Activated gamma-delta T cell treated with Interleukin-2 at 50 U/mL for 16 hours (primary cell): ENCODE results near the gene ARHGEF6.
A peak's percentile ranks its signal among the peaks of the same experiment; 100 is the strongest.

Experiments used
- DNase-seq: peaks from one replicate; pipeline ENCODE4 v3.0.0-alpha.2; 2020

ARHGEF6 gene

DNA sequence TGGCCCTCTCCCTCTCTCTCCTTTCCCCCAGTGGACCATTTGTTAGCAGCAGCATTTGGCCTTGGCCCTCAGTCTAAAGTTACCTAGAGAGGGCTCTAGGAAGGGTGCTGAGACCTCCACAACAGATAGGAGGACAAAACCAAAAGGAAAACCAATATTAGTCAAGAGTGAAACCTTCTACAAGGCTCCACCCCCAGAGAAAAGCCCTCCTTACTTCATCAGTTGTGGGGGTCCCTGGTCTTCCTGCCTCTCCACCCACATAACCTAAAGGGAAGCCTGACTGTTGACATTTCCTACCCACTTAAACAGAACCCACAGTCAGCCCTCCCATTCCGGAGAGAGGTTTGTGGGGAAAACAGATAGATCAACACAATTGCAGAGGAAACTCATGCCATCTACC is 137.5 kb downstream of the ARHGEF6 start:
- no peak for DNase-seq

- no peak for DNase-seq
These were observed 141.1 kb downstream of the ARHGEF6 start for GRCh38 chrX:136639506-136640176.

DNA sequence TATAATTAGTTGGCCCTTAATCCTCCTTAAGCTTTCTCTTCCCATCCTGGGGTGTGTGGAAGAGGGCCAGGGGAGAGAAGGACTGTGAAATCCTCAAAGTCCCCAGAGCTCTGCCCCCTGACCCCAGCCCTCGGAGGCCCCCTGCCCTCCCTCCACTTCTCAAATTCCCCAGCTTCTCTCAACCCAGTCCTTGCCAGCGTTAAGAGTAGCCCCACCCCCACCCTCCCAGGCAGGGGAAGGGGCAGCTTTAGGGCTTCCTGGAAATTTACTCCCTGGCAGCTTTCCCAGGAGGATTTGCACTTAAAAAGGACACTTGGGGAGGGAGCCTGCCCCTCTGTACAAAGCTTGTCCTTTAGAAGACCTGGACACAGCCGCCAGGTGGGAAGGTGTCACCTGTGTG is 144.6 kb downstream of the ARHGEF6 start:
- DNase-seq: no peak

DNA sequence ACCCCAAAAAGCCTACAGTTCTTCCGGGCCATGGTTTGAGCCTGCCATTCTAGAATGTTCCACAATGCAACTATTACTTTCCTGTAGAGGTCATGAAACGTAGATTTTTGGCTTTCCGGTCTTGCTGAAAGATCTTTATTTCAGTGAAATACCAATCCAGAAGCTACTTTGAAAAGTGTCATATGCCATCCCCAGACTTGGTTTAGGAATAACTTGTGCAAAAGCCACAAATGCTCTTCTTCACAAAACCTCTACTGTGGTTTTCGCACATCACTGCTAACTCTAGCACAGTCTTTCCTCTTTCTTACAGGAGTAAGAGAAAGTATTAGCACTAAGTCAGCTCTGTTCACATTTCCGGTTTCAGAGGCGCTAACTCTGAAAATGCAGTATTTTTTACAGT is 145.5 kb downstream of the ARHGEF6 start:
- DNase-seq: no peak

DNA sequence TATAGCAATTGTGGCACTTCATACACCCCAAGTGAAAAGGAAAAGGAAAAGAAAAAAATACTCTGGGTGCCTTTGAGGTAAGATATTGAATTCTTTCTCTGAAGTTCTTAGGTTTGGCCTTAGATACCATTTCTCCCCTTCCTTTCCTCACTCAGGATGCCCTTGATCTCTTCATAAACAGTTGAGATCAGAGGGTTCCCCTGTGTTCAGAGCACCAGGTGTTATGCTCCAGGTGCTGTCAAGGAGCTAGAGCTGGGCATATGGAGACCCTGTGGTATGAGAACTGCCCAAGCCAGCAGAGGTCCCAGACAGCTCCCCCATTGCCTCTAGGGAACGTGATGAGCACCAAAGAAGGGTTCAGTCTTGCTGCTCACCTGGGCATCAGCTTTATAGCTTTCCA is 149.9 kb downstream of the ARHGEF6 start:
- DNase-seq: no peak

- DNase-seq: no peak
These were observed 151.5 kb downstream of the ARHGEF6 start for GRCh38 chrX:136629084-136629750.

DNA sequence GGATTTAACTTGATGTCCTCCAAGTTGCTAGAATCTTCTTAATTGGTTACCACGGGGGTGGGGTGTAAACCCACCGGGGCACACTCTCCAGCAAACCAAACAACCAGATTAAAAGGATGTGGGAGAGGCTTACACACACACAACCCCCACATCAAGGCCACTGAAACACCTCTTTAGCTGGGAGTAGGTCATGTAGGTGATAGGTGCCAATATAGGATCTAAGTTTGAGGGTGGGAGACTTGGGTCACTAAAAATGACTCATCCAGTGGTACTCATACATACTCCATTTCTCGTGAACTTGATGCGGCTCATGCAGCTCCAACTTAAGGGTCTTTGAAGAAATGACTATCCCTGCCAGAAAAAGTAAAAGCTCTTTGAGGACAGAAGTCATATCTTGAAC is 153.3 kb downstream of the ARHGEF6 start:
- DNase-seq: peak; percentile 21

GRCh38 chrX:136626891-136627290 is 153.8 kb downstream of the ARHGEF6 start:
- no peak for DNase-seq

GRCh38 chrX:136626237-136626636 is 154.5 kb downstream of the ARHGEF6 start:
- no peak for DNase-seq

- DNase-seq: no peak
These were observed 155.5 kb downstream of the ARHGEF6 start for GRCh38 chrX:136625246-136625645.

GRCh38 chrX:136623396-136623795 is 157.3 kb downstream of the ARHGEF6 start:
- DNase-seq: peak; percentile 22

DNA sequence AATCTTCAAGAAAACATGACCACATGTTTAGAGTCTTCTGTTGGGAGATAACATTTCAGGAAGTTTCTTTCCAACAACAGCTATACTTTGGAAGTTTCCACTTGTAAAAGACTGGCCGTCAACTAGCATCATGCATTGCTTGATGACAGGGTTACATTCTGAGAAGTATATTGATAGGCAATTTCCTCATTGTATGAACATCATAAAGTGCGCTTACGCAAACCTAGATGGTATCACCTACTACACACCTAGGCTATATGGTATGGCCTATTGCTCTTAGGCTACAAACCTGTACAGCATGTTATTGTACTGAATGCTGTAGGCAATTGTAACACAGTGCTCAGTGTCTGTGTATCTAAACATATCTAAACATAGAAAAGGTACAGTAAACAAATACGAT is 158.2 kb downstream of the ARHGEF6 start:
- DNase-seq: no peak

DNA sequence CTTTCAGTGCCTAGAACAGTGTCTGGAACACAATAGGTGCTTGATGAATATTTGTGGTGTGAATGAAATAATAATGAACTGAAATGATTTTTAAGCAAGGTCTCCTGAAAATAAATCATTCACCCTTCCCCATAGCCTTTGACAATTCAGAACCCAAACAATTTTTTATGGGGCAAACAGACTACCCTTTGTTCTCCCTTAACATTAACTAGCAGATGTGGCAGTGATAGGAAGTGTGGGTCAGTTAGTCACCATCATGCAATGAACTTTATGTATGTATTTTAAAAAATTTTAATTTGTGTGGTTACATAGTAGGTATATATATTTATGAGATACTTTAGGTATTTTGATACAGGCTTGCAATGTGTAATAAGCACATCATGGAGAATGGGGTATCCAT is 160.0 kb downstream of the ARHGEF6 start:
- no peak for DNase-seq

DNA sequence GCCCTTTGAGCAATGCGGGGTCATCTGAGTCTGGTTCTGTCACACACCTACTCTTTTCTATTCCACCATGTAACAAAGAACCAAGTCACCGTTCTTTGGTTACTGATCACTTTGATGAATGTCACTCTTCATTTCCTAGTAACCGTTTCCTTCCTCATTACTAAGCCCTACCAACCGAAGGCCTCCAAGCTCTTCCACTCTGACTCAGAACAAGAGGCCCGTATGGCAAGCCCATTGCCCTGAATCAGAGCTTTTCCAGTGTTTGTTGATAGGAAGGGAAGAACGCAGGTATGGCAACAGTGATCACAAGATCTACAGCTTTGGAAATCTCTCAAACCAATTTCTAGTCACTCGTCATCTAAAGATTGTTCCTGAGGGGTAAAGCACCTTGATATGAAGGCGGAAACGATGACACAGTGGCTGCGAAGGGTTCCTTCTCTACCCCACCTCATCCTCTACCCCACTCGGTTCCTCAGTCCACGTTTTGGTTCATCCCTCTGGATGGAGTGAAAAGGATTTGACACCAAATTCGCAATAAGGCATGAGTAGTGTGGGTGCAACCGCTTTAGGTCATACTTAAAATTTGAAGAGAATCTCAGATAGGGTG is 160.7 kb downstream of the ARHGEF6 start:
- no peak for DNase-seq

DNA sequence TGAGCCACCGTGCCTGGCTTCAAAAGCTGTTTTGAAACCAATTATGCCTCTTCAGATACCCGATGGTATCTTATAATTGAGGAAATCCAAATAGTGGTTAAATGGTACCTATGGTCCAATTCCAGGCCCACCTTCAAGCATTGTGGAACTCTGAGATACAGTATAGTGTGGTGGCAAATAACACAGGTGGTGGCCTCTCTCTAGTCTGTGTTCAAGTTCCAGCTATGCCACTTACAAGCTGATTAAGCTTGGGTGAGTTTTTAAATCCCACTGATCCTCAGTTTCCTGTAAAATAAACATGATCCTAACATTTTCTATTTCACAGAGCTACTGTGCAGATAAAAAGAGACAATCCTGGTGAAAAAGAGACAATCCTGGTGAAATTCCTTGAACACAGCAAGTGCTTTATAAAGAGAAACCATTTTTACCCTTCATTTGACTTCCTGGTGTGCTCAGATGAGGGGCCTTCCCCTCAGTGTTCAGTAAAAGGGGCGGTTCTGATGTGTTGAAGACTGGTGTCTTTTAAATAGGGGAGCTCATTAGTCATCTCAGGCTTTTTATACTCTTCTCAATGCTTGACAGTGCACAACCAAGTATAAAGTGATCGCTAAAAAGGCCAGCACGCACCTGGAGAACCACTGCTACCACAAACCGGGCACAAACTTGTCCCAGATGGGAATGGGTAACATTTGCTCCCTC is 163.6 kb downstream of the ARHGEF6 start:
- no peak for DNase-seq
